IMR-90 (cell line): ENCODE measurements around the gene VTN. TPM values are rescaled to one million over a fixed set of nuclear protein-coding genes. Genes with fewer than 3 reads are reported as not detected.

Experiments used
- ATAC-seq: fragments of 200-7000 bp; cut with Tn5 transposase; 2 replicates; pipeline ENCODE4 v1.9.1; 2020; ENCODE audit warnings: low read depth, mild to moderate bottlenecking, moderate library complexity
- Bru-seq: library from RNA; stranded (reverse); fragments of 400-500 nt; gene quantifications from one replicate; lab custom pipeline; 2021; lab: Mats Ljungman, UMichigan
- BruChase-seq, 2 experiments: library from RNA; stranded (reverse); fragments of 400-500 nt; gene quantifications; one replicate each; lab custom pipeline; 2021; lab: Mats Ljungman, UMichigan
- BruUV-seq: library from RNA; stranded (reverse); fragments of 400-500 nt; replicated peaks from 2 replicates; lab custom pipeline; 2021; lab: Mats Ljungman, UMichigan
- CTCF ChIA-PET: fragments of 300-600 bp; formaldehyde crosslinking; extraction: SDS; loops from one replicate; lab custom pipeline; 2021; ENCODE audit warnings: antibody characterized with exemption; lab: Yijun Ruan, JAX
- POLR2A ChIA-PET: fragments of 300-600 bp; sonication (Branson Sonifier 250); formaldehyde crosslinking; loops from one replicate; lab custom pipeline; 2022; ENCODE audit warnings: antibody characterized with exemption; ENCODE audit not compliant: unreplicated experiment; lab: Charles Lee
- DNase-seq: peaks from one replicate; pipeline ENCODE4 v3.0.0; 2013
- H2AFZ ChIP-seq: replicated peaks from 2 replicates; pipeline ENCODE3; 2013; ENCODE audit warnings: low read length, mild to moderate bottlenecking; ENCODE audit not compliant: poor library complexity
- H2AK5ac ChIP-seq: 2 replicates; pipeline ENCODE4 v1.6.1; 2013; ENCODE audit warnings: low read depth, low read length, inconsistent platforms
- H2AK9ac ChIP-seq: replicated peaks from 2 replicates; pipeline ENCODE3; 2013; ENCODE audit warnings: mild to moderate bottlenecking, low read depth, low read length, moderate library complexity; ENCODE audit not compliant: poor library complexity
- H2BK120ac ChIP-seq: 2 replicates; pipeline ENCODE4 v1.6.1; 2013; ENCODE audit warnings: low read depth, low read length, inconsistent platforms
- H2BK15ac ChIP-seq: 3 replicates; pipeline ENCODE4 v1.6.1; 2013; ENCODE audit warnings: low read depth, low read length, inconsistent platforms
- H2BK20ac ChIP-seq: 2 replicates; pipeline ENCODE4 v1.6.1; 2013; ENCODE audit warnings: low read depth, mild to moderate bottlenecking, inconsistent platforms, low read length, moderate library complexity
- H2BK5ac ChIP-seq: 2 replicates; pipeline ENCODE4 v1.6.1; 2013; ENCODE audit warnings: mild to moderate bottlenecking, low read depth, low read length, inconsistent platforms; ENCODE audit not compliant: poor library complexity, severe bottlenecking
- H3K14ac ChIP-seq: replicated peaks from 2 replicates; pipeline ENCODE4 v1.6.1; 2013; ENCODE audit warnings: low read depth, low read length, inconsistent platforms
- H3K18ac ChIP-seq: 2 replicates; pipeline ENCODE4 v1.6.1; 2013; ENCODE audit warnings: low read depth, low read length, control low read depth
- H3K23ac ChIP-seq: 2 replicates; pipeline ENCODE4 v1.6.1; 2013; ENCODE audit warnings: low read depth, low read length, inconsistent platforms
- H3K27ac ChIP-seq: 2 replicates; pipeline ENCODE4 v1.5.1; 2013; ENCODE audit warnings: mild to moderate bottlenecking, control low read depth, low read length; ENCODE audit not compliant: insufficient read depth
- H3K27me3 ChIP-seq: 2 replicates; pipeline ENCODE4 v1.6.1; 2013; ENCODE audit warnings: low read length; ENCODE audit not compliant: control insufficient read depth, insufficient read depth
- H3K36me3 ChIP-seq: 2 replicates; pipeline ENCODE4 v1.6.1; 2013; ENCODE audit warnings: low read length, mixed read lengths; ENCODE audit not compliant: control insufficient read depth, insufficient read depth
- H3K4ac ChIP-seq: 2 replicates; pipeline ENCODE4 v1.6.1; 2013; ENCODE audit warnings: low read depth, low read length, inconsistent platforms
- H3K4me1 ChIP-seq: 2 replicates; pipeline ENCODE4 v1.6.1; 2013; ENCODE audit warnings: low read length, mixed read lengths; ENCODE audit not compliant: control insufficient read depth, insufficient read depth
- H3K4me2 ChIP-seq: 2 replicates; pipeline ENCODE4 v1.6.1; 2013; ENCODE audit warnings: low read depth, mild to moderate bottlenecking, control low read depth, low read length, moderate library complexity
- H3K4me3 ChIP-seq: 2 replicates; pipeline ENCODE4 v1.5.1; 2013; ENCODE audit warnings: low read depth, mild to moderate bottlenecking, control low read depth, low read length, moderate library complexity; ENCODE audit not compliant: insufficient read depth
- H3K56ac ChIP-seq: 2 replicates; pipeline ENCODE4 v1.6.1; 2013; ENCODE audit warnings: low read length, inconsistent platforms; ENCODE audit not compliant: insufficient read depth; ENCODE audit errors: extremely low read depth
- H3K79me1 ChIP-seq, 2 experiments: 2 replicates each; pipeline ENCODE4 v1.6.1; 2013; ENCODE audit warnings: low read length in 2 of 2, inconsistent platforms in 1 of 2, low read depth in 1 of 2
- H3K9ac ChIP-seq: 2 replicates; pipeline ENCODE4 v1.6.1; 2013; ENCODE audit warnings: low read depth, low read length, control low read depth
- H3K9me1 ChIP-seq: 2 replicates; pipeline ENCODE4 v1.6.1; 2013; ENCODE audit warnings: low read length, inconsistent platforms; ENCODE audit not compliant: insufficient read depth
- H3K9me3 ChIP-seq: 2 replicates; pipeline ENCODE4 v1.6.1; 2013; ENCODE audit warnings: low read length; ENCODE audit not compliant: control insufficient read depth, insufficient read depth
- H4K20me1 ChIP-seq: 2 replicates; pipeline ENCODE4 v1.6.1; 2013; ENCODE audit warnings: low read length, inconsistent platforms; ENCODE audit not compliant: insufficient read depth
- H4K5ac ChIP-seq: 2 replicates; pipeline ENCODE4 v1.6.1; 2013; ENCODE audit warnings: mild to moderate bottlenecking, low read depth, low read length, control low read depth
- H4K8ac ChIP-seq, 2 experiments: 2 replicates each; pipeline ENCODE4 v1.6.1; 2013; ENCODE audit warnings: low read depth in 2 of 2, low read length in 2 of 2, control low read depth in 1 of 2, inconsistent platforms in 1 of 2
- H4K91ac ChIP-seq: 2 replicates; pipeline ENCODE4 v1.6.1; 2013; ENCODE audit warnings: low read depth, low read length, inconsistent platforms; ENCODE audit not compliant: insufficient read depth
- CEBPB ChIP-seq: IDR thresholded peaks from 2 replicates; pipeline ENCODE4 v1.6.1; 2012; ENCODE audit warnings: low read depth, low read length, improper control_type of control experiment
- CHD1 ChIP-seq: IDR thresholded peaks from 2 replicates; pipeline ENCODE4 v1.6.1; 2012; ENCODE audit warnings: low read depth, low read length, improper control_type of control experiment
- MAZ ChIP-seq: IDR thresholded peaks from 2 replicates; pipeline ENCODE4 v1.6.1; 2012; ENCODE audit warnings: low read depth, mild to moderate bottlenecking, low read length, improper control_type of control experiment, moderate library complexity, borderline replicate concordance
- MXI1 ChIP-seq: IDR thresholded peaks from 2 replicates; pipeline ENCODE4 v1.6.1; 2012; ENCODE audit warnings: low read depth, mild to moderate bottlenecking, low read length, moderate library complexity, borderline replicate concordance
- POLR2A ChIP-seq: IDR thresholded peaks from 2 replicates; pipeline ENCODE4 v1.6.1; 2012; ENCODE audit warnings: mild to moderate bottlenecking, low read depth, low read length
- RCOR1 ChIP-seq: IDR thresholded peaks from 2 replicates; pipeline ENCODE4 v1.6.1; 2012; ENCODE audit warnings: mild to moderate bottlenecking, low read length, improper control_type of control experiment; ENCODE audit not compliant: insufficient replicate concordance
- RFX5 ChIP-seq: IDR thresholded peaks from 2 replicates; pipeline ENCODE4 v1.8.0; 2012; ENCODE audit warnings: low read depth, mild to moderate bottlenecking, low read length, moderate library complexity
- WGBS, 2 experiments: methylation state at CpG; one replicate each; pipeline versions ENCODE4 v1.1.5 to v1.1.7; 2013; ENCODE audit warnings: missing lambda C conversion rate in 2 of 2; ENCODE audit not compliant: insufficient read length in 1 of 2; ENCODE audit errors: extremely low coverage in 2 of 2; 5-methylcytosine and 5-hydroxymethylcytosine counted together
- dilution Hi-C: fragments of 300-500 bp; cut with HindIII; formaldehyde crosslinking; loops from one replicate; pipeline ENCODE4 v1.14.3; 2018; ENCODE audit warnings: low sequenced_read_pairs; ENCODE audit not compliant: unreplicated experiment
- in situ Hi-C: fragments of 300-500 bp; cut with MboI; formaldehyde crosslinking; loops from 3 replicates; pipeline ENCODE4 v1.14.3; 2019; ENCODE audit warnings: low sequenced_read_pairs, inconsistent platforms, mixed read lengths
- intact Hi-C: fragments of 100-400 bp; cut with micrococcal nuclease; formaldehyde crosslinking; loops from 2 replicates; pipeline ENCODE4 v1.10.0; 2022
- long read RNA-seq: library from polyadenylated mRNA; unstranded; transcript quantifications from one replicate; pipeline ENCODE4 v2.0.0, GENCODE V29; 2021; ENCODE audit not compliant: unreplicated experiment
- polyA plus RNA-seq, 3 experiments: library from polyadenylated mRNA; depleted of rRNA; stranded (reverse); fragments of >200 nt; gene quantifications; 2 replicates each; pipeline ENCODE4 v1.2.3, GENCODE V29; 2012; ENCODE audit warnings: low replicate concordance in 1 of 3
- total RNA-seq: library from RNA; depleted of rRNA; stranded (reverse); fragments of >200 nt; gene quantifications from 2 replicates; pipeline ENCODE4 v1.2.3, GENCODE V29; 2012; rRNA removed
- TF ChIP-seq, protein P1 (sequence below): fragments of 150-350 bp; IDR thresholded peaks from 2 replicates; pipeline ENCODE4 v1.6.1; 2016; ENCODE audit warnings: low read depth, mild to moderate bottlenecking, low read length, moderate library complexity, borderline replicate concordance
- TF ChIP-seq, protein P2 (sequence below): fragments of 150-350 bp; IDR thresholded peaks from 2 replicates; pipeline ENCODE4 v1.6.1; 2017; ENCODE audit warnings: mild to moderate bottlenecking, antibody characterized with exemption, low read length, low read depth

Gene VTN, protein sequence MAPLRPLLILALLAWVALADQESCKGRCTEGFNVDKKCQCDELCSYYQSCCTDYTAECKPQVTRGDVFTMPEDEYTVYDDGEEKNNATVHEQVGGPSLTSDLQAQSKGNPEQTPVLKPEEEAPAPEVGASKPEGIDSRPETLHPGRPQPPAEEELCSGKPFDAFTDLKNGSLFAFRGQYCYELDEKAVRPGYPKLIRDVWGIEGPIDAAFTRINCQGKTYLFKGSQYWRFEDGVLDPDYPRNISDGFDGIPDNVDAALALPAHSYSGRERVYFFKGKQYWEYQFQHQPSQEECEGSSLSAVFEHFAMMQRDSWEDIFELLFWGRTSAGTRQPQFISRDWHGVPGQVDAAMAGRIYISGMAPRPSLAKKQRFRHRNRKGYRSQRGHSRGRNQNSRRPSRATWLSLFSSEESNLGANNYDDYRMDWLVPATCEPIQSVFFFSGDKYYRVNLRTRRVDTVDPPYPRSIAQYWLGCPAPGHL
- under 0.01 and 0.18 TPM in 2 replicates for total RNA-seq
- polyA plus RNA-seq (2012; rRNA removed) = 0.89 and 1.0 TPM in 2 replicates
- 0.90 and 1.4 TPM in 2 replicates for polyA plus RNA-seq (2012; cell fraction: cytosol; rRNA removed)
- polyA plus RNA-seq (2012; cell fraction: nucleus; rRNA removed; ENCODE audit: low replicate concordance) = 3.0 and 4.8 TPM in 2 replicates
- percentile 35 among the genes with signal in this experiment for Bru-seq, nascent RNA
- percentile 44 among the genes with signal in this experiment for BruChase-seq, experiment 1, labeled RNA remaining after a 6-hour chase
- percentile 38 among the genes with signal in this experiment for BruChase-seq, experiment 2, labeled RNA remaining after a 2-hour chase
- long read RNA-seq, transcript VTN-201 (8 exons, 2,149 nt) = major isoform, 25 of 30 reads
- long read RNA-seq, partial matches to known transcripts = 3 of 30 reads
- long read RNA-seq, other reads (novel, unspliced or antisense) = 2 of 30 reads

DNA sequence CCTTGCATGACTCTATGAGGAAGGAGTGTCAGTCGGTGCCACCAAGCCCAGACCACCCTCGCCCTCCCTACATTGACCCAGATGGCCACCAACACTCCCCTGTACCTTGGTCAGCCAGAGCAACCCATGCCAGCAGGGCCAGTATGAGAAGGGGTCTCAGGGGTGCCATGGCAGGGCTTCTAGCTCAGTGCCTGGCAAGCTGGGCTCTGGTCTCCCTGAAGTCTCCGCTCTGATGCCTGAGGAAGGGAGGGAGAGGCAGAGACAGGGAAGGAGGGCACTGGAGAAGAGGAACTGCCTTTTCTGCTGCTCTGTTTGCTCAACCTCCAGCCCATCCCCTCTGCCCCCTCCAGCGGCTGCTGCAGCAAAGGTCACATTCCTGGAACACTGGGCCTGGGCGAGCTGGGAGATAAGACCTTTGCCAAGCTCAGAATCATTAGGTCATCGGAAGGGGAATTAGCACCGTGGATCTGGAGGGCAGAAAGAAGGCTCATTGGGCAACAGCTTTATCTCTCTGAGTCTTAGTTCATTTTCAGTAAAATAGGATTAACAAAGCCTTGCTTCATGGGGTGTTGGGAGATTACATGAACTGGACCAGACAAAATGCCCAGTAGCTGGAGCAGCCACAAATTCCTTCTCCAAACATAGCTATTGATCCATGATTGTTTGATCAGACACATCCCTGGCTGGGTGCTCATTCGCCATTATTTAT, at the start of gene VTN:
VTN (minus strand) TSS at position 273 of the 709 bp plus-strand sequence; CDS start at position 169, 104 bp downstream.
- peak within 1 kb of the TSS; percentile 93 for H2AK9ac ChIP-seq
- H3K9ac ChIP-seq = peak within 1 kb of the TSS; percentile 47; the same call in 1 of the 2 replicates
- H4K8ac ChIP-seq = peak within 1 kb of the TSS; percentile 29 to 97
- H3K27me3 ChIP-seq = no peaks in the 10 kb centered on the region
- peaks cover 28% of the 10 kb centered on the region for H4K20me1 ChIP-seq
- no peaks in the 10 kb centered on the region for H3K36me3 ChIP-seq
- peak within 1 kb of the TSS; percentile 86 for H2AK5ac ChIP-seq
- dilution Hi-C loops = no loop called here
- H3K23ac ChIP-seq = peak within 1 kb of the TSS; percentile 53
- peak within 1 kb of the TSS; percentile 92 for H3K4ac ChIP-seq
- peak within 1 kb of the TSS; percentile 79 for H4K91ac ChIP-seq
- TF ChIP-seq MAZ = peak; percentile 40; the same call in 1 of the 2 replicates
- no peak for TF ChIP-seq CHD1
- peak; percentile 74 for TF ChIP-seq CEBPB
- no peak for TF ChIP-seq POLR2A
- TF ChIP-seq, protein P1, sequence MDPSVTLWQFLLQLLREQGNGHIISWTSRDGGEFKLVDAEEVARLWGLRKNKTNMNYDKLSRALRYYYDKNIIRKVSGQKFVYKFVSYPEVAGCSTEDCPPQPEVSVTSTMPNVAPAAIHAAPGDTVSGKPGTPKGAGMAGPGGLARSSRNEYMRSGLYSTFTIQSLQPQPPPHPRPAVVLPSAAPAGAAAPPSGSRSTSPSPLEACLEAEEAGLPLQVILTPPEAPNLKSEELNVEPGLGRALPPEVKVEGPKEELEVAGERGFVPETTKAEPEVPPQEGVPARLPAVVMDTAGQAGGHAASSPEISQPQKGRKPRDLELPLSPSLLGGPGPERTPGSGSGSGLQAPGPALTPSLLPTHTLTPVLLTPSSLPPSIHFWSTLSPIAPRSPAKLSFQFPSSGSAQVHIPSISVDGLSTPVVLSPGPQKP = no peak
- TF ChIP-seq RCOR1 = no peak
- TF ChIP-seq MXI1 = no peak
- TF ChIP-seq, protein P2, sequence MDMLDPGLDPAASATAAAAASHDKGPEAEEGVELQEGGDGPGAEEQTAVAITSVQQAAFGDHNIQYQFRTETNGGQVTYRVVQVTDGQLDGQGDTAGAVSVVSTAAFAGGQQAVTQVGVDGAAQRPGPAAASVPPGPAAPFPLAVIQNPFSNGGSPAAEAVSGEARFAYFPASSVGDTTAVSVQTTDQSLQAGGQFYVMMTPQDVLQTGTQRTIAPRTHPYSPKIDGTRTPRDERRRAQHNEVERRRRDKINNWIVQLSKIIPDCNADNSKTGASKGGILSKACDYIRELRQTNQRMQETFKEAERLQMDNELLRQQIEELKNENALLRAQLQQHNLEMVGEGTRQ = no peak
- no peak for TF ChIP-seq RFX5
- H2AFZ ChIP-seq = peak within 1 kb of the TSS; percentile 91
- BruUV-seq = no TSS peak
- CTCF ChIA-PET = interaction anchor here (1.3 kb wide), 1 partner anchor 13 kb away, joined by 6 read pairs; the partner anchor contains the start of gene POLDIP2
- H3K18ac ChIP-seq = peak within 1 kb of the TSS; percentile 51; the same call in 1 of the 2 replicates
- intact Hi-C loops = no loop called here
- H3K9me3 ChIP-seq = no peaks in the 10 kb centered on the region
- H4K5ac ChIP-seq = peak within 1 kb of the TSS; percentile 40
- H3K27ac ChIP-seq = peak within 1 kb of the TSS; percentile 93
- H2BK5ac ChIP-seq = peak within 1 kb of the TSS; percentile 51
- peaks cover 14% of the 10 kb centered on the region; the same call in 1 of the 2 replicates for H3K4me1 ChIP-seq
- DNase-seq (peak; percentile 45), ATAC-seq (peak; percentile 33)
- peak within 1 kb of the TSS; percentile 52; the same call in 1 of the 2 replicates for H3K56ac ChIP-seq
- peak within 1 kb of the TSS; percentile 73 for H2BK20ac ChIP-seq
- 20% methylated on average over 1 of the region's 8 CpGs; no CpG with 5 or more reads in 1 of the 2 experiments for WGBS, 2 experiments
- peak within 1 kb of the TSS; percentile 1; the same call in 1 of the 2 replicates for H3K4me3 ChIP-seq
- H3K9me1 ChIP-seq = peaks cover 35% of the 10 kb centered on the region
- peak within 1 kb of the TSS; percentile 23; the same call in 2 of the 3 replicates for H2BK15ac ChIP-seq
- peak within 1 kb of the TSS; percentile 70 for H3K4me2 ChIP-seq
- H3K79me1 ChIP-seq = peaks cover 5 to 27% of the 10 kb centered on the region in 2 experiments; a peak in 3 of 4 replicates
- in situ Hi-C loops = no loop called here
- peak within 1 kb of the TSS; percentile 62 for H2BK120ac ChIP-seq
- POLR2A ChIA-PET = interaction anchor here (0.6 to 0.8 kb wide), 2 partner anchors 13 to 319 kb away, joined by 3 to 4 read pairs; partner anchors contain the start of gene POLDIP2
- peak within 1 kb of the TSS; percentile 91 for H3K14ac ChIP-seq
